Loucy (cell line): ENCODE data around the gene NOTCH3.

Experiments used
- EZH2phosphoT487 ChIP-seq: fragments of 200-600 bp; IDR thresholded peaks from 2 replicates; pipeline ENCODE4 v1.6.1; 2018; ENCODE audit warnings: antibody characterized with exemption, mild to moderate bottlenecking, moderate library complexity, borderline replicate concordance
- TF ChIP-seq, protein P1 (sequence below): fragments of 200-600 bp; sonication (generic); conservative IDR thresholded peaks from 2 replicates; pipeline ENCODE4 v1.5.1; 2014; ENCODE audit warnings: mild to moderate bottlenecking, antibody characterized with exemption, low read length

GRCh38 chr19:15113245-15114152 is 87.3 kb downstream of the NOTCH3 start:
- TF ChIP-seq, protein P1, sequence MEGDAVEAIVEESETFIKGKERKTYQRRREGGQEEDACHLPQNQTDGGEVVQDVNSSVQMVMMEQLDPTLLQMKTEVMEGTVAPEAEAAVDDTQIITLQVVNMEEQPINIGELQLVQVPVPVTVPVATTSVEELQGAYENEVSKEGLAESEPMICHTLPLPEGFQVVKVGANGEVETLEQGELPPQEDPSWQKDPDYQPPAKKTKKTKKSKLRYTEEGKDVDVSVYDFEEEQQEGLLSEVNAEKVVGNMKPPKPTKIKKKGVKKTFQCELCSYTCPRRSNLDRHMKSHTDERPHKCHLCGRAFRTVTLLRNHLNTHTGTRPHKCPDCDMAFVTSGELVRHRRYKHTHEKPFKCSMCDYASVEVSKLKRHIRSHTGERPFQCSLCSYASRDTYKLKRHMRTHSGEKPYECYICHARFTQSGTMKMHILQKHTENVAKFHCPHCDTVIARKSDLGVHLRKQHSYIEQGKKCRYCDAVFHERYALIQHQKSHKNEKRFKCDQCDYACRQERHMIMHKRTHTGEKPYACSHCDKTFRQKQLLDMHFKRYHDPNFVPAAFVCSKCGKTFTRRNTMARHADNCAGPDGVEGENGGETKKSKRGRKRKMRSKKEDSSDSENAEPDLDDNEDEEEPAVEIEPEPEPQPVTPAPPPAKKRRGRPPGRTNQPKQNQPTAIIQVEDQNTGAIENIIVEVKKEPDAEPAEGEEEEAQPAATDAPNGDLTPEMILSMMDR: no peak
- TF ChIP-seq EZH2phosphoT487: no peak
